Stimulated activated CD8-positive, alpha-beta memory T cell treated with anti-CD3 and anti-CD28 coated beads, Interleukin-2, amount 100 ng/mL, for 48 hours (primary cell): ENCODE results near the gene PDHX.

ENCODE experiments used
- DNase-seq, 2 donors: peaks; one replicate each; pipeline ENCODE4 v3.0.0-alpha.2; 2020; ENCODE audit warnings: low read depth in 2 of 2

PDHX gene

GRCh38 chr11:34957606-34958005 is 41.2 kb downstream of the PDHX start:
- DNase-seq: no peak

- no peak for DNase-seq
These were observed 43.4 kb downstream of the PDHX start for GRCh38 chr11:34959770-34960169.

- DNase-seq: no peak
These were observed 43.9 kb downstream of the PDHX start for GRCh38 chr11:34960277-34960676.

GRCh38 chr11:34962034-34962433 is 45.6 kb downstream of the PDHX start:
- DNase-seq: no peak

- no peak for DNase-seq
These were observed 46.9 kb downstream of the PDHX start for GRCh38 chr11:34963351-34963750.

- DNase-seq: no peak
These were observed 48.4 kb downstream of the PDHX start for GRCh38 chr11:34964610-34965331.

- no peak for DNase-seq
These were observed 52.4 kb downstream of the PDHX start for GRCh38 chr11:34968862-34969261.

- DNase-seq: no peak
These were observed 53.6 kb downstream of the PDHX start for GRCh38 chr11:34970033-34970432.

GRCh38 chr11:34970480-34970879 is 54.1 kb downstream of the PDHX start:
- DNase-seq: no peak

GRCh38 chr11:34971928-34972327 is 55.5 kb downstream of the PDHX start:
- no peak for DNase-seq

GRCh38 chr11:34972366-34972765 is 55.9 kb downstream of the PDHX start:
- no peak for DNase-seq

GRCh38 chr11:34972892-34973291 is 56.5 kb downstream of the PDHX start:
- no peak for DNase-seq

- DNase-seq: no peak
These were observed 59.1 kb downstream of the PDHX start for GRCh38 chr11:34975482-34975881.

GRCh38 chr11:34976496-34977088 is 60.2 kb downstream of the PDHX start:
- no peak for DNase-seq

GRCh38 chr11:34977089-34977912 is 60.9 kb downstream of the PDHX start:
- no peak for DNase-seq

GRCh38 chr11:34978236-34979191 is 62.1 kb downstream of the PDHX start:
- DNase-seq: no peak

- no peak for DNase-seq
These were observed 68.1 kb downstream of the PDHX start for GRCh38 chr11:34984514-34984913.

- no peak for DNase-seq
These were observed 70.6 kb downstream of the PDHX start for GRCh38 chr11:34986883-34987520.

GRCh38 chr11:34987617-34988016 is 71.2 kb downstream of the PDHX start:
- DNase-seq: no peak

- DNase-seq: no peak
These were observed 72.2 kb downstream of the PDHX start for GRCh38 chr11:34988294-34989255.
